ENCODE results near the gene CTSE. TPM values are rescaled to one million over a fixed set of nuclear protein-coding genes. Genes with fewer than 3 reads are reported as not detected.

The CTSE gene
- total and polyA plus RNA-seq, 2 of the 4 experiments (the other 2 are of a cell fraction) = not detected

DNA sequence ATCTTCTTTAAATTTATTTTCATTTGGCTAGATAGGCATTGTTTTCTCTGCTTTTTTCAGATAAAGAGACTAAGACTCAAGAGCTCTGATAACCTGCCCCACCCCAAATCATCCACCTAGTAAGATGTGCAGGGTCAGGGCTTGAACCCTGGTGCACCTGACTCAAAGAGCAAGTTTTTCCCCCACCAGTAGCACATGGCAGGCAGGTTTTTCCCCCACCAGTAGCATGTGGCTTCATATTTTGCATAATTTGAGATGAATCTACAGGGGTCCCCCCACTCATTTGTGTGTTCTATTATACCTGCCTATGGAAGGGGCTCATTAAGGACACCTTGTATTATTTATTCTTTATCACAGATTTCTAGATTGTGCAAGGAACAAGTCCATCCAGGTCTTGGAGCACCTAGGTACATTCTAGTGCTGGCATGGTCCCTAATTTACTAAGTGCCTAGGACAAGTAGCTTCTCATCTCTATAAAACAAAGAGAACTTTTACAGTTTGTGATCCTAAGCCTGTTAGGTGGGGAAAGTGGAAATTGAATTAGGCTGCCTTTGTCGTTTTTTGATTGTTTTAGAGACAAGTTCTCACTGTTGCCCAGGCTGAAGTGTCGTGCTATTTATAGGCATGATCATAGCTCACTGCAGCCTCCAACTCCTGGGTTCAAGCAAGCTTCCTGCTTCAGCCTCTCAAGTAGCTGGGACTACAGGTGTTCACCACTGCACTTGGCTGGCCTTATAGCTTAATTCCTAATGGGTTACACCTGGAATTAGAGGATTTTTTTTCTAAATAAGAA, 13.2 kb upstream of the CTSE start:
- CTCF ChIA-PET = no interaction called here
- H3K27ac ChIP-seq (ENCODE audit: insufficient read depth, low read length) = no peak overlapping the region
- BruUV-seq (replicated peaks) = no TSS peak
- H4K8ac ChIP-seq (ENCODE audit: low read depth in 2 of 2, low read length in 2 of 2) = no peak overlapping the region
- H3K79me1 ChIP-seq (ENCODE audit: low read depth in 1 of 2, low read length in 2 of 2) = no peaks in the 10 kb centered on the region
- DNase-seq (no peak), ATAC-seq (ENCODE audit: low read depth) (no peak)
- no peak overlapping the region for H3K4ac ChIP-seq (ENCODE audit: low read depth, low read length)
- no CpG with 5 or more reads among the region's 2 CpGs for WGBS, 2 experiments (ENCODE audit: extremely low coverage in 2 of 2, insufficient read length in 1 of 2)
- H3K9ac ChIP-seq (ENCODE audit: low read depth, low read length) = no peak overlapping the region
- H4K20me1 ChIP-seq (ENCODE audit: insufficient read depth, low read length) = no peaks in the 10 kb centered on the region
- dilution Hi-C loops (cut with HindIII; ENCODE audit: low sequenced_read_pairs, unreplicated experiment) (no loop called here), intact Hi-C loops (cut with micrococcal nuclease) (no loop called here), in situ Hi-C loops (cut with MboI; ENCODE audit: low sequenced_read_pairs) (no loop called here)
- H3K4me1 ChIP-seq (ENCODE audit: control insufficient read depth, insufficient read depth, low read length) = no peaks in the 10 kb centered on the region
- no peak overlapping the region for H3K18ac ChIP-seq (ENCODE audit: low read depth, low read length)
- no peak overlapping the region for H3K56ac ChIP-seq (ENCODE audit: extremely low read depth, insufficient read depth, low read length)
- TF ChIP-seq, protein P1, sequence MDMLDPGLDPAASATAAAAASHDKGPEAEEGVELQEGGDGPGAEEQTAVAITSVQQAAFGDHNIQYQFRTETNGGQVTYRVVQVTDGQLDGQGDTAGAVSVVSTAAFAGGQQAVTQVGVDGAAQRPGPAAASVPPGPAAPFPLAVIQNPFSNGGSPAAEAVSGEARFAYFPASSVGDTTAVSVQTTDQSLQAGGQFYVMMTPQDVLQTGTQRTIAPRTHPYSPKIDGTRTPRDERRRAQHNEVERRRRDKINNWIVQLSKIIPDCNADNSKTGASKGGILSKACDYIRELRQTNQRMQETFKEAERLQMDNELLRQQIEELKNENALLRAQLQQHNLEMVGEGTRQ (IDR thresholded peaks at IDR 0.05; ENCODE audit: low read depth, low read length) = no peak
- TF ChIP-seq RFX5 (IDR thresholded peaks at IDR 0.05; ENCODE audit: low read depth, low read length) = no peak
- no peak for TF ChIP-seq POLR2A (IDR thresholded peaks at IDR 0.05; ENCODE audit: low read depth, low read length)
- TF ChIP-seq, protein P2, sequence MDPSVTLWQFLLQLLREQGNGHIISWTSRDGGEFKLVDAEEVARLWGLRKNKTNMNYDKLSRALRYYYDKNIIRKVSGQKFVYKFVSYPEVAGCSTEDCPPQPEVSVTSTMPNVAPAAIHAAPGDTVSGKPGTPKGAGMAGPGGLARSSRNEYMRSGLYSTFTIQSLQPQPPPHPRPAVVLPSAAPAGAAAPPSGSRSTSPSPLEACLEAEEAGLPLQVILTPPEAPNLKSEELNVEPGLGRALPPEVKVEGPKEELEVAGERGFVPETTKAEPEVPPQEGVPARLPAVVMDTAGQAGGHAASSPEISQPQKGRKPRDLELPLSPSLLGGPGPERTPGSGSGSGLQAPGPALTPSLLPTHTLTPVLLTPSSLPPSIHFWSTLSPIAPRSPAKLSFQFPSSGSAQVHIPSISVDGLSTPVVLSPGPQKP (IDR thresholded peaks at IDR 0.05; ENCODE audit: borderline replicate concordance, low read depth, low read length) = no peak
- no peak for TF ChIP-seq CEBPB (IDR thresholded peaks at IDR 0.05; ENCODE audit: low read depth, low read length)
- no peak for TF ChIP-seq SMC3 (IDR thresholded peaks at IDR 0.05; ENCODE audit: low read depth, low read length)
- TF ChIP-seq MAFK (IDR thresholded peaks at IDR 0.05; ENCODE audit: low read depth, low read length) = no peak
- TF ChIP-seq RAD21 (IDR thresholded peaks at IDR 0.05; ENCODE audit: low read length) = no peak
- no peak for TF ChIP-seq FOS (IDR thresholded peaks at IDR 0.05; ENCODE audit: low read depth, low read length)
- no peak for TF ChIP-seq NFE2L2 (IDR thresholded peaks at IDR 0.05; ENCODE audit: low read depth, low read length)
- TF ChIP-seq, protein P3, sequence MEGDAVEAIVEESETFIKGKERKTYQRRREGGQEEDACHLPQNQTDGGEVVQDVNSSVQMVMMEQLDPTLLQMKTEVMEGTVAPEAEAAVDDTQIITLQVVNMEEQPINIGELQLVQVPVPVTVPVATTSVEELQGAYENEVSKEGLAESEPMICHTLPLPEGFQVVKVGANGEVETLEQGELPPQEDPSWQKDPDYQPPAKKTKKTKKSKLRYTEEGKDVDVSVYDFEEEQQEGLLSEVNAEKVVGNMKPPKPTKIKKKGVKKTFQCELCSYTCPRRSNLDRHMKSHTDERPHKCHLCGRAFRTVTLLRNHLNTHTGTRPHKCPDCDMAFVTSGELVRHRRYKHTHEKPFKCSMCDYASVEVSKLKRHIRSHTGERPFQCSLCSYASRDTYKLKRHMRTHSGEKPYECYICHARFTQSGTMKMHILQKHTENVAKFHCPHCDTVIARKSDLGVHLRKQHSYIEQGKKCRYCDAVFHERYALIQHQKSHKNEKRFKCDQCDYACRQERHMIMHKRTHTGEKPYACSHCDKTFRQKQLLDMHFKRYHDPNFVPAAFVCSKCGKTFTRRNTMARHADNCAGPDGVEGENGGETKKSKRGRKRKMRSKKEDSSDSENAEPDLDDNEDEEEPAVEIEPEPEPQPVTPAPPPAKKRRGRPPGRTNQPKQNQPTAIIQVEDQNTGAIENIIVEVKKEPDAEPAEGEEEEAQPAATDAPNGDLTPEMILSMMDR (conservative IDR thresholded peaks at IDR 0.05; ENCODE audit: low read depth, low read length) = no peak
- TF ChIP-seq BHLHE40 (IDR thresholded peaks at IDR 0.05; ENCODE audit: low read depth, low read length) = no peak
- no peak for TF ChIP-seq CHD1 (IDR thresholded peaks at IDR 0.05; ENCODE audit: low read depth, low read length)
- TF ChIP-seq RCOR1 (IDR thresholded peaks at IDR 0.05; ENCODE audit: insufficient replicate concordance, low read length) = no peak
- no peak for TF ChIP-seq MXI1 (IDR thresholded peaks at IDR 0.05; ENCODE audit: borderline replicate concordance, low read depth, low read length)
- TF ChIP-seq MAZ (IDR thresholded peaks at IDR 0.05; ENCODE audit: borderline replicate concordance, low read depth, low read length) = no peak
- no peak overlapping the region for H2BK120ac ChIP-seq (ENCODE audit: low read depth, low read length)
- peaks cover 4% of the 10 kb centered on the region for H3K9me3 ChIP-seq (ENCODE audit: control insufficient read depth, insufficient read depth, low read length)
- no peaks in the 10 kb centered on the region for H3K36me3 ChIP-seq (ENCODE audit: control insufficient read depth, insufficient read depth, low read length)
- no peak overlapping the region for H2BK20ac ChIP-seq (ENCODE audit: low read depth, low read length)
- POLR2A ChIA-PET (ENCODE audit: unreplicated experiment) = no interaction called here
- no peaks in the 10 kb centered on the region for H3K9me1 ChIP-seq (ENCODE audit: insufficient read depth, low read length)
- H3K23ac ChIP-seq (ENCODE audit: low read depth, low read length) = no peak overlapping the region
- H2BK5ac ChIP-seq (ENCODE audit: low read depth, low read length, poor library complexity, severe bottlenecking) = no peak overlapping the region
- H2AK5ac ChIP-seq (ENCODE audit: low read depth, low read length) = no peak overlapping the region
- peaks cover 62% of the 10 kb centered on the region for H3K27me3 ChIP-seq (ENCODE audit: control insufficient read depth, insufficient read depth, low read length)
- H4K91ac ChIP-seq (ENCODE audit: insufficient read depth, low read depth, low read length) = no peak overlapping the region
- H4K5ac ChIP-seq (ENCODE audit: low read depth, low read length) = no peak overlapping the region
- H3K14ac ChIP-seq (replicated peaks; ENCODE audit: low read depth, low read length) = no peak overlapping the region
- no peak overlapping the region for H2AK9ac ChIP-seq (replicated peaks; ENCODE audit: low read depth, low read length, poor library complexity)
- no peak overlapping the region for H2BK15ac ChIP-seq (ENCODE audit: low read depth, low read length)
- no peak overlapping the region for H3K4me2 ChIP-seq (ENCODE audit: low read depth, low read length)
- no peak overlapping the region for H3K4me3 ChIP-seq (ENCODE audit: insufficient read depth, low read depth, low read length)
- H2AFZ ChIP-seq (replicated peaks; ENCODE audit: low read length, poor library complexity) = no peak overlapping the region
